K562 (cell line): ENCODE measurements around the gene HLTF. TPM values are rescaled to one million over a fixed set of nuclear protein-coding genes. Genes with fewer than 3 reads are reported as not detected.

Experiments used
- ARID1B ChIP-seq: fragments of 450-650 bp; IDR thresholded peaks from 2 replicates; pipeline ENCODE4 v1.6.1; 2016; ENCODE audit warnings: antibody characterized with exemption, mild to moderate bottlenecking, inconsistent platforms
- BCOR ChIP-seq: fragments of 450-650 bp; IDR thresholded peaks from 2 replicates; pipeline ENCODE4 v1.6.1; 2016
- CHD1 ChIP-seq: fragments of 200-600 bp; sonication (generic); IDR thresholded peaks from one replicate; pipeline ENCODE4 v1.6.1; 2012; ENCODE audit warnings: mild to moderate bottlenecking, moderate library complexity, low read length, inconsistent platforms
- CREB1 ChIP-seq, 2 experiments: sonication (generic) in 1 of 2; formaldehyde crosslinking in 1 of 2; IDR thresholded peaks; 2 replicates each; pipeline versions ENCODE4 v1.6.1 to v1.8.0; 2012 to 2022; ENCODE audit warnings: inconsistent platforms in 1 of 2, mild to moderate bottlenecking in 1 of 2, missing genetic modification reagents in 1 of 2, moderate library complexity in 1 of 2
- ELF2 ChIP-seq: fragments of 250-450 bp; sonication (Bioruptor Pico); IDR thresholded peaks from 2 replicates; pipeline ENCODE4 v1.5.0; 2021; ENCODE audit warnings: mild to moderate bottlenecking
- FOXK1 ChIP-seq: sonication (generic); formaldehyde crosslinking; IDR thresholded peaks from 2 replicates; pipeline ENCODE4 v1.8.0; 2022; ENCODE audit warnings: missing genetic modification reagents, mild to moderate bottlenecking, borderline replicate concordance
- FUS ChIP-seq: fragments of 200-400 bp; formaldehyde crosslinking; optimal IDR thresholded peaks from 2 replicates; pipeline ENCODE3; 2017; ENCODE audit warnings: low read depth, low read length
- HSF4 ChIP-seq: fragments of 250-450 bp; sonication (Bioruptor Pico); IDR thresholded peaks from 2 replicates; pipeline ENCODE4 v2.1.2; 2022; ENCODE audit warnings: mild to moderate bottlenecking, moderate library complexity, borderline replicate concordance
- KAT7 ChIP-seq: sonication (generic); formaldehyde crosslinking; IDR thresholded peaks from 2 replicates; pipeline ENCODE4 v1.8.0; 2022; ENCODE audit warnings: missing genetic modification reagents, mild to moderate bottlenecking, borderline replicate concordance
- L3MBTL2 ChIP-seq: fragments of 450-650 bp; IDR thresholded peaks from 2 replicates; pipeline ENCODE4 v1.6.1; 2016; ENCODE audit warnings: mild to moderate bottlenecking, moderate library complexity
- RFX5 ChIP-seq: IDR thresholded peaks from 2 replicates; pipeline ENCODE4 v1.6.1; 2011; ENCODE audit warnings: low read depth, mild to moderate bottlenecking, improper control_type of control experiment, low read length
- SMARCA4 ChIP-seq: fragments of 450-650 bp; IDR thresholded peaks from 2 replicates; pipeline ENCODE4 v1.6.1; 2016
- SMC3 ChIP-seq: conservative IDR thresholded peaks from 2 replicates; pipeline ENCODE4 v1.6.1; 2011; ENCODE audit warnings: low read depth, low read length, improper control_type of control experiment; ENCODE audit not compliant: insufficient read depth
- TRIM24 ChIP-seq, 2 experiments: fragments of 450-650 bp; IDR thresholded peaks; 2 replicates each; pipeline ENCODE4 v1.6.1; 2016
- TRIM28 ChIP-seq: fragments of 450-650 bp; IDR thresholded peaks from 2 replicates; pipeline ENCODE4 v1.6.1; 2017
- ZFP36 ChIP-seq: fragments of 150-350 bp; IDR thresholded peaks from 2 replicates; pipeline ENCODE4 v1.6.1; 2018; ENCODE audit warnings: low read length, low read depth; ENCODE audit not compliant: partially characterized antibody
- ZNF134 ChIP-seq: fragments of 250-450 bp; sonication (Bioruptor Pico); conservative IDR thresholded peaks from 2 replicates; pipeline ENCODE4 v1.4.0; 2020
- ZNF3 ChIP-seq: fragments of 250-450 bp; sonication (Bioruptor Pico); IDR thresholded peaks from 2 replicates; pipeline ENCODE4 v1.5.0; 2021; ENCODE audit warnings: mild to moderate bottlenecking, moderate library complexity
- ZNF764 ChIP-seq: fragments of 250-450 bp; sonication (Bioruptor Pico); IDR thresholded peaks from 2 replicates; pipeline ENCODE4 v1.4.0; 2020; ENCODE audit warnings: low read depth, mild to moderate bottlenecking, moderate library complexity
- polyA plus RNA-seq, 8 experiments: library from polyadenylated mRNA; depleted of rRNA in 4 of 8; stranded (reverse) in 5 of 8; unstranded in 3 of 8; fragments of >200 nt; fragmentation: Nextera tagmentation in 2 of 8; fragmentation: Illumina TruSeq in 1 of 8; extraction: Ambion mirVana in 2 of 8; extraction: Trizol in 1 of 8; gene quantifications; 2 replicates each; pipeline versions ENCODE4 v1.2.1 to v1.2.3, GENCODE V29; 2011 to 2014; ENCODE audit warnings: inconsistent platforms in 1 of 8, missing spikeins in 1 of 8
- total RNA-seq, 7 experiments: library from RNA; depleted of rRNA in 6 of 7; stranded (reverse); fragments of >200 nt in 6 of 7; fragmentation: Illumina TruSeq in 2 of 7; extraction: Trizol in 2 of 7; gene quantifications; 2 replicates each; pipeline versions ENCODE4 v1.2.1 to v1.2.3, GENCODE V29; 2011 to 2021; ENCODE audit warnings: low replicate concordance in 1 of 7
- TF ChIP-seq, protein P1 (sequence below): fragments of 450-650 bp; IDR thresholded peaks from 2 replicates; pipeline ENCODE4 v1.6.1; 2018; ENCODE audit not compliant: partially characterized antibody
- TF ChIP-seq, protein P2 (sequence below), 2 experiments: fragments of 450-650 bp; IDR thresholded peaks; 2 replicates each; pipeline ENCODE4 v1.6.1; 2016
- TF ChIP-seq, protein P3 (sequence below), 2 experiments: fragments of 450-650 bp; IDR thresholded peaks; 2 replicates each; pipeline ENCODE4 v1.6.1; 2018; ENCODE audit warnings: mild to moderate bottlenecking in 2 of 2, low read depth in 1 of 2; ENCODE audit not compliant: partially characterized antibody in 2 of 2

The HLTF gene
- total and polyA plus RNA-seq, 9 of the 15 experiments (the other 6 are each of a cell fraction or from before 2014, with no cell fraction given) = 35.1 to 82.4 (median 50.4) TPM

DNA sequence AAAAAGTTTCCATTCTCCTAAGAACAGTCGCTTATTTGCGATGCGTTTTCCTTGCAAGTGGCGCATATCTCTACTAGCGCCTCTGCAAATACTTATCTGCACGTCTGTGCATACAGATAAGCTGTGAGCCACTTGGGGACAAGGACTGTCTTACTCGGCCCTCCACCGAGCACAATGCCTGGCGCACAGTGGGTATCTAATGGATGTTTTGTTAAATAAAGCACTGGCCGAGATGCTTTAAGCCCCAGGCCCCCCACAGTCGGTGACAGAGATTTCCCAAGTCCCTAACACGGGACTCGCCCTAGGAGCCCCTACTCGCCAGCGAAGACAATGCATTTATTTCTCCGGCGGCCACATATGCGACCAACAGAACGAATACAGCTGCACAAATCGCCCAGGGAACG is 503 bp downstream of the HLTF start (continued):
- TF ChIP-seq TRIM24 (IDR thresholded peaks at IDR 0.05) (peak; percentile 5 to 72; a peak in 2 of 4 replicates), CHD1 (peak; percentile 94), TRIM28 (no peak), SMARCA4 (peak; percentile 95), KAT7 (peak; percentile 44), ARID1B (peak; percentile 97), ELF2 (CRISPR knock-in tag) (no peak), HSF4 (CRISPR knock-in tag) (no peak), FUS (no peak), ZFP36 (no peak), BCOR (peak; percentile 79), ZNF134 (no peak), ZNF764 (CRISPR knock-in tag) (no peak), RFX5 (no peak), ZNF3 (no peak), CREB1 (IDR thresholded peaks at IDR 0.05) (peak; percentile 78; the same call in 1 of the 2 replicates), CREB1 (CRISPR knock-in tag; IDR thresholded peaks at IDR 0.05) (peak; percentile 82), L3MBTL2 (no peak), SMC3 (no peak), FOXK1 (CRISPR knock-in tag) (no peak)
- TF ChIP-seq, protein P1, sequence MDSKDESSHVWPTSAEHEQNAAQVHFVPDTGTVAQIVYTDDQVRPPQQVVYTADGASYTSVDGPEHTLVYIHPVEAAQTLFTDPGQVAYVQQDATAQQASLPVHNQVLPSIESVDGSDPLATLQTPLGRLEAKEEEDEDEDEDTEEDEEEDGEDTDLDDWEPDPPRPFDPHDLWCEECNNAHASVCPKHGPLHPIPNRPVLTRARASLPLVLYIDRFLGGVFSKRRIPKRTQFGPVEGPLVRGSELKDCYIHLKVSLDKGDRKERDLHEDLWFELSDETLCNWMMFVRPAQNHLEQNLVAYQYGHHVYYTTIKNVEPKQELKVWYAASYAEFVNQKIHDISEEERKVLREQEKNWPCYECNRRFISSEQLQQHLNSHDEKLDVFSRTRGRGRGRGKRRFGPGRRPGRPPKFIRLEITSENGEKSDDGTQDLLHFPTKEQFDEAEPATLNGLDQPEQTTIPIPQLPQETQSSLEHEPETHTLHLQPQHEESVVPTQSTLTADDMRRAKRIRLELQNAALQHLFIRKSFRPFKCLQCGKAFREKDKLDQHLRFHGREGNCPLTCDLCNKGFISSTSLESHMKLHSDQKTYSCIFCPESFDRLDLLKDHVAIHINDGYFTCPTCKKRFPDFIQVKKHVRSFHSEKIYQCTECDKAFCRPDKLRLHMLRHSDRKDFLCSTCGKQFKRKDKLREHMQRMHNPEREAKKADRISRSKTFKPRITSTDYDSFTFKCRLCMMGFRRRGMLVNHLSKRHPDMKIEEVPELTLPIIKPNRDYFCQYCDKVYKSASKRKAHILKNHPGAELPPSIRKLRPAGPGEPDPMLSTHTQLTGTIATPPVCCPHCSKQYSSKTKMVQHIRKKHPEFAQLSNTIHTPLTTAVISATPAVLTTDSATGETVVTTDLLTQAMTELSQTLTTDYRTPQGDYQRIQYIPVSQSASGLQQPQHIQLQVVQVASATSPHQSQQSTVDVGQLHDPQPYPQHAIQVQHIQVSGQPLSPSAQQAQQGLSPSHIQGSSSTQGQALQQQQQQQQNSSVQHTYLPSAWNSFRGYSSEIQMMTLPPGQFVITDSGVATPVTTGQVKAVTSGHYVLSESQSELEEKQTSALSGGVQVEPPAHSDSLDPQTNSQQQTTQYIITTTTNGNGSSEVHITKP = no peak
- TF ChIP-seq, protein P2, sequence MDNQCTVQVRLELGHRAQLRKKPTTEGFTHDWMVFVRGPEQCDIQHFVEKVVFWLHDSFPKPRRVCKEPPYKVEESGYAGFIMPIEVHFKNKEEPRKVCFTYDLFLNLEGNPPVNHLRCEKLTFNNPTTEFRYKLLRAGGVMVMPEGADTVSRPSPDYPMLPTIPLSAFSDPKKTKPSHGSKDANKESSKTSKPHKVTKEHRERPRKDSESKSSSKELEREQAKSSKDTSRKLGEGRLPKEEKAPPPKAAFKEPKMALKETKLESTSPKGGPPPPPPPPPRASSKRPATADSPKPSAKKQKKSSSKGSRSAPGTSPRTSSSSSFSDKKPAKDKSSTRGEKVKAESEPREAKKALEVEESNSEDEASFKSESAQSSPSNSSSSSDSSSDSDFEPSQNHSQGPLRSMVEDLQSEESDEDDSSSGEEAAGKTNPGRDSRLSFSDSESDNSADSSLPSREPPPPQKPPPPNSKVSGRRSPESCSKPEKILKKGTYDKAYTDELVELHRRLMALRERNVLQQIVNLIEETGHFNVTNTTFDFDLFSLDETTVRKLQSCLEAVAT (IDR thresholded peaks at IDR 0.05) = no peak; a peak in 1 of 4 replicates
- TF ChIP-seq, protein P3, sequence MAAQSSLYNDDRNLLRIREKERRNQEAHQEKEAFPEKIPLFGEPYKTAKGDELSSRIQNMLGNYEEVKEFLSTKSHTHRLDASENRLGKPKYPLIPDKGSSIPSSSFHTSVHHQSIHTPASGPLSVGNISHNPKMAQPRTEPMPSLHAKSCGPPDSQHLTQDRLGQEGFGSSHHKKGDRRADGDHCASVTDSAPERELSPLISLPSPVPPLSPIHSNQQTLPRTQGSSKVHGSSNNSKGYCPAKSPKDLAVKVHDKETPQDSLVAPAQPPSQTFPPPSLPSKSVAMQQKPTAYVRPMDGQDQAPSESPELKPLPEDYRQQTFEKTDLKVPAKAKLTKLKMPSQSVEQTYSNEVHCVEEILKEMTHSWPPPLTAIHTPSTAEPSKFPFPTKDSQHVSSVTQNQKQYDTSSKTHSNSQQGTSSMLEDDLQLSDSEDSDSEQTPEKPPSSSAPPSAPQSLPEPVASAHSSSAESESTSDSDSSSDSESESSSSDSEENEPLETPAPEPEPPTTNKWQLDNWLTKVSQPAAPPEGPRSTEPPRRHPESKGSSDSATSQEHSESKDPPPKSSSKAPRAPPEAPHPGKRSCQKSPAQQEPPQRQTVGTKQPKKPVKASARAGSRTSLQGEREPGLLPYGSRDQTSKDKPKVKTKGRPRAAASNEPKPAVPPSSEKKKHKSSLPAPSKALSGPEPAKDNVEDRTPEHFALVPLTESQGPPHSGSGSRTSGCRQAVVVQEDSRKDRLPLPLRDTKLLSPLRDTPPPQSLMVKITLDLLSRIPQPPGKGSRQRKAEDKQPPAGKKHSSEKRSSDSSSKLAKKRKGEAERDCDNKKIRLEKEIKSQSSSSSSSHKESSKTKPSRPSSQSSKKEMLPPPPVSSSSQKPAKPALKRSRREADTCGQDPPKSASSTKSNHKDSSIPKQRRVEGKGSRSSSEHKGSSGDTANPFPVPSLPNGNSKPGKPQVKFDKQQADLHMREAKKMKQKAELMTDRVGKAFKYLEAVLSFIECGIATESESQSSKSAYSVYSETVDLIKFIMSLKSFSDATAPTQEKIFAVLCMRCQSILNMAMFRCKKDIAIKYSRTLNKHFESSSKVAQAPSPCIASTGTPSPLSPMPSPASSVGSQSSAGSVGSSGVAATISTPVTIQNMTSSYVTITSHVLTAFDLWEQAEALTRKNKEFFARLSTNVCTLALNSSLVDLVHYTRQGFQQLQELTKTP (IDR thresholded peaks at IDR 0.05; ENCODE audit: low read depth in 1 of 2, partially characterized antibody in 2 of 2) = no peak
